ENCODE measurements around the gene KIF18B. TPM values are rescaled to one million over a fixed set of nuclear protein-coding genes. Genes with fewer than 3 reads are reported as not detected.
A peak's percentile ranks its signal among the peaks of the same experiment; 100 is the strongest.

Gene KIF18B
- total RNA-seq, 2 experiments from 2014 or later: 104 to 113 TPM

- ATAC-seq: no peak
- ChIA-PET POLR2A (no interaction called here), CTCF (interaction anchor here (0.9 to 3.3 kb wide), 28 partner anchors 9 to 257 kb away, joined by 3 to 49 read pairs (median 5); partner anchors contain the start of genes ACBD4 and EFTUD2)
- peak; percentile 54 for DNase-seq
- Mint-ChIP-seq H3K4me3 (no peak overlapping the region), H3K27ac (peak overlapping the region; percentile 4), H3K36me3 (ENCODE audit: low read depth) (peaks cover 55% of the 10 kb centered on the region), H3K4me1 (ENCODE audit: low read depth) (no peaks in the 10 kb centered on the region), H3K27me3 (ENCODE audit: low read depth) (no peaks in the 10 kb centered on the region), H3K9me3 (ENCODE audit: insufficient read depth) (no peaks in the 10 kb centered on the region)
Observed at GRCh38 chr17:44878627-44879221, 68.8 kb downstream of the KIF18B start.

- ATAC-seq: no peak
- ChIA-PET CTCF (interaction anchor here (0.7 to 3.3 kb wide), 6 partner anchors 10 to 192 kb away, joined by 3 to 49 read pairs (median 5); no protein-coding TSS in a partner anchor), POLR2A (no interaction called here)
- Mint-ChIP-seq H3K27ac (no peak overlapping the region), H3K27me3 (ENCODE audit: low read depth) (no peaks in the 10 kb centered on the region), H3K36me3 (ENCODE audit: low read depth) (peaks cover 47% of the 10 kb centered on the region), H3K4me3 (no peak overlapping the region), H3K4me1 (ENCODE audit: low read depth) (no peaks in the 10 kb centered on the region), H3K9me3 (ENCODE audit: insufficient read depth) (no peaks in the 10 kb centered on the region)
- DNase-seq: no peak
Observed at GRCh38 chr17:44877121-44877520, 70.5 kb downstream of the KIF18B start.

GRCh38 chr17:44875761-44876160, 71.8 kb downstream of the KIF18B start:
- Mint-ChIP-seq H3K4me3 (no peak overlapping the region), H3K27ac (no peak overlapping the region), H3K36me3 (ENCODE audit: low read depth) (peaks cover 50% of the 10 kb centered on the region), H3K9me3 (ENCODE audit: insufficient read depth) (no peaks in the 10 kb centered on the region), H3K4me1 (ENCODE audit: low read depth) (no peaks in the 10 kb centered on the region), H3K27me3 (ENCODE audit: low read depth) (no peaks in the 10 kb centered on the region)
- ATAC-seq (no peak), DNase-seq (no peak)
- POLR2A ChIA-PET: no interaction called here
- CTCF ChIA-PET: interaction anchor here (1.1 kb wide), 1 partner anchor 100 kb away, joined by 3 read pairs; no protein-coding TSS in a partner anchor

Small RNA genes lying within 50 kb of the gene (microRNA-seq; reads per million reads assigned to microRNA genes)
- 6.3 reads per million, percentile 8 among the genes with 10 or more reads in this experiment for gene MIR6783

Other genes with a start within 250 kb of the KIF18B start
- gene DBF4B, start 239.1 kb downstream of the KIF18B start, total RNA-seq: 10 to 100 TPM; 35.1 to 36.4 TPM
- gene ADAM11, start 188.8 kb downstream of the KIF18B start, total RNA-seq: under 1 TPM; 0.24 to 0.39 TPM
- 1 to 10 TPM; 1.6 to 2.2 TPM for gene GJC1, start 117.5 kb downstream of the KIF18B start, total RNA-seq
- not detected for gene HIGD1B, start 99.9 kb downstream of the KIF18B start, total RNA-seq
- gene EFTUD2, start 48.3 kb downstream of the KIF18B start, total RNA-seq: 100 to 1,000 TPM; 148 to 156 TPM
- not detected for gene GFAP, start 32.3 kb downstream of the KIF18B start, total RNA-seq
- under 1 TPM; 0.34 to 0.68 TPM for gene C1QL1, start 20.5 kb upstream of the KIF18B start, total RNA-seq
- 10 to 100 TPM; 32.9 to 33.7 TPM for gene DCAKD, start 103.9 kb upstream of the KIF18B start, total RNA-seq
- 100 to 1,000 TPM; 125 to 143 TPM for gene NMT1, start 113.5 kb upstream of the KIF18B start, total RNA-seq
- 1 to 10 TPM; 4.3 to 4.6 TPM for gene PLCD3, start 184.7 kb upstream of the KIF18B start, total RNA-seq
- gene ACBD4, start 187.9 kb upstream of the KIF18B start, total RNA-seq: 10 to 100 TPM in 1 of 2 experiments, 1 to 10 TPM in 1; 10.0 to 12.5 TPM
- gene HEXIM1, start 200.7 kb upstream of the KIF18B start, total RNA-seq: 10 to 100 TPM; 29.2 to 29.4 TPM
- gene HEXIM2, start 214.1 kb upstream of the KIF18B start, total RNA-seq: 1 to 10 TPM; 7.8 to 8.8 TPM

Data from activated CD8-positive, alpha-beta T cell treated with anti-CD3 and anti-CD28 coated beads, Interleukin-2, amount 10 ng/mL, durations not matched to agents 7 days and 5 days (primary cell).